NCI-H2029 treated with DMSO at 0.1 percent for 48 hours (cell line): ENCODE data around the gene SERPING1.

Experiments
- DNase-seq: peaks from one replicate; lab custom pipeline; 2025; lab: John Stamatoyannopoulos, UW

SERPING1 gene

DNA sequence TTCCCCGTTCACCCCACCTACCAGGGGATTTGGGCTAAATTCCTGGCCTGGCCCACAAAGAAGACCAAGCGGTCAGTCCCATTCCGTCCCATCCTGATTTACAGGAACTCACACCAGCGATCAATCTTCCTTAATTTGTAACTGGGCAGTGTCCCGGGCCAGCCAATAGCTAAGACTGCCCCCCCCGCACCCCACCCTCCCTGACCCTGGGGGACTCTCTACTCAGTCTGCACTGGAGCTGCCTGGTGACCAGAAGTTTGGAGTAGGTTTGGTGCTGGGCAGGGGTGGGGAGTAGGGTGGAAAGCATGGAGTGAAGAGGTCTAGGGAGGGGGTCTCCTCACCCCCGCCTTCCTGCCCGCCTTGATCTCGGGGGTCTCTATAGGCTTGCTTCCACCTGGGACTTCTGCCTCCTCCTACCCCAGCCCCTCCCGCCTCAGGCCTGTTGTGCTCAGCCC, at the start of gene SERPING1:
TSS of gene SERPING1 (plus strand) at position 225 of the 455 bp plus-strand sequence. CDS start 586 bp downstream, outside the sequence.
- DNase-seq = no peak

DNA sequence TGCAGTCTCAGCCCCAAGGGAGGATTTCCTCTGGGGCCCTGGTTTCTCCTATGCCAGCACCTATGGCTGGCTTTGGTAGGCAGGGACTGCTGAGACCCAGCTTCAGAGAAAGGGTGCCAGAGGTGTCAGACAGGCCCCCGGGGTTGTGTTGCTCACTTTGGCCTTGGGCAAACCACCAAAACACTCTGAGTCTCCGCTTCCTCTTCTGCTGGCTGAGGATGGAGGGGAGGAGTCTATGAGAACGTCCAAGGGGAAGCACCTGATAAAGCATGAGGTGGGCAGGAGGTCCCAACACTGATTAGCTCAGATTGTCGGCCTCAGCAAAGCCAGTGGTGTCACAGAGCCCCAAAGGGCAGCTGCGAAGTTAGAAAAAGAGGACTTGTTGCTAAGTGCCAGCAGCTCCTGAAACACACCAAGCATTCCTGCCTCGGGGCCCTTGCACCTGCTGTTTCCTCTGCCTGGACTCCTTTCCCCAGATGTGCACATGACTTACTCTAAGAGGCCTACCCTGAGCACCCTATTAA, 49.6 kb upstream of the SERPING1 start:
- DNase-seq = no peak

DNA sequence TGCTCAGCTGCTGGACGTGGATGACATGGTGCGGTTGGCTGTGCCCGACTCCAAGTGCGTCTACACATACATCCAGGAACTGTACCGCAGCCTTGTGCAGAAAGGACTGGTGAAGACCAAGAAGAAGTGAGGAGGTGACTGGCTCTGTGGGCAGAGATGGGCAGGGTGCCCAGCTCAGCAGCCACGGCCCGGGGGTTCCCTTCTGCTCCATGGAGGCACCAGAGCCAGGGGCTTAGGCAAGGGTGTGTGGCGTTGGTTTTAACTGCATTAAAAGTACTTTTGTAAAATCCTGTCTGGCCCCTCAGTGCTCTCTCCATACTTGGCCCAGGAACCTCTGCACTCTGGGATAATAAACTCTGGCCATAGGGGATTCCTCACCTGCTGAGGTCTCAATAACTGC, 47.5 kb upstream of the SERPING1 start:
- DNase-seq = no peak

DNA sequence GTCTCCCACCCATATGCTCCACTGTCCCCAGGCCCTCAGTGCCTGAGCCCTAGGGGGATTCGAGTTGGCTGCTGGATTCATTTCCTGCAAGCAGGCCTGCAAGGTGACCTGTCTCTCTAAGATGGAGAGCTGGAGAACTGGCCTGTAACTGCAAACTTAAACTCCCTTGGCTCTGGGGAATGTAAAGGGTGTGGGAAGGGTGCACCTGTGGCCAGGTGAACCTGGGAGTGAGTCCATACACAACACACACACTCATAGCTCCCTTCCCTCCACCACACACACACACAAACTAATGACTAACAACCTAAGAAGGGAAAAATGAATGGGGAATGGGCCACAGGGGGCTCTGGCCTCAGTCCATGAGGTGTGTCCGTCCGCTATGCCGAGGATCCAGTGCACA, 45.5 kb upstream of the SERPING1 start:
- no peak for DNase-seq

DNA sequence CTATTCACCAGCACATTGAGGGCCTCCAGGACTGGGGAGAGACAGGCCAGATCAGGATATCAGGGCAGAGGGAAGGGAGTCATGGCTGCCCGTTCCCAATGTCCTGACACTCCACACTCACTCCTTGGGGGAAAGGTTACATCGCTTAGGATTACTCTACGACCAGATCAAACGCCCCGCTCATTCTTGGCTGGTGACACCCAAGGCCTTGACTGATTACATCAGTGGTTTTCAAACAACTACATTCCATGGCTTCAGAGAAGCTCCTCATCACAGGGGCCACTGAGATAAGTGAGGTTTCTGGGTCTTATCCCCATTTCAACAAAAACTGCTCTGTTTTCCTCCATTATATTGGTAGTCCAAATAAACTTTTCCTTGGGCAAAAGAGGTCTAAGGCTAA, 45.0 kb upstream of the SERPING1 start:
- DNase-seq = no peak

DNA sequence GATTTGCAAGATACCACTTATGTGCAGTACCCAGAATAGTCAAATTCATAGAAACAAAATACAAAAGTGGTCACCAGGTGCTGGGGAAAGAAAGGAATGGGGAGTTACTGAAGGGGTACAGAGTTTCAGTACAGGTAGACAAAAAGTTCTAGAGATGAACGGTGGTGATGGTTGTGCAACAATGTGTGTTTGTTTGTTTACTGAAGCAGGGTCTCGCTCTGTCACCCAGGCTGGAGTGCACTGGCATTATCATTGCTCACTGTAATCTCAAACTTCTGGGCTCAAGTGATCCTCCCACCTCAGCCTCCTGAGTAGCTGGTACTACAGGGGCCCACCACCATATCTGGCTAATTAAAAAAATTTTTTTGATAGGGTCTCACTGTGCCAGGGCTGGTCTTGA, 42.1 kb upstream of the SERPING1 start:
- DNase-seq = no peak

DNA sequence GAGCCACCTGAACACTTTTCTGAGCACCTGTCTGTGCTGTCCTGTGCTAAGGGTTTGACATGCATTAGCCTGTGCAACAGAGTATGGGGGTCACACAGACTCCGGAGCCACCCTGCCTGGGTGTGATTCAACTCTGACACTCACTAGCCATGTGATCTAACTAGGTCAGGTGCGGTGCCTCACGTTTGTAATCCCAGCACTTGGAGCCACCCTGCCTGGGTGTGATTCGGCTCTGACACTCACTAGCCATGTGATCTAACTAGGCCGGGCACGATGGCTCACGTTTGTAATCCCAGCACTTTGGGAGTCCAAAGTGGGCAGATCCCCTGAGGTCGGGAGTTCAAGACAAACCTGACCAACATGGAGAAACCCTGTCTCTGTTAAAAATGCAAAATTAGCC, 41.4 kb upstream of the SERPING1 start:
- no peak for DNase-seq

DNA sequence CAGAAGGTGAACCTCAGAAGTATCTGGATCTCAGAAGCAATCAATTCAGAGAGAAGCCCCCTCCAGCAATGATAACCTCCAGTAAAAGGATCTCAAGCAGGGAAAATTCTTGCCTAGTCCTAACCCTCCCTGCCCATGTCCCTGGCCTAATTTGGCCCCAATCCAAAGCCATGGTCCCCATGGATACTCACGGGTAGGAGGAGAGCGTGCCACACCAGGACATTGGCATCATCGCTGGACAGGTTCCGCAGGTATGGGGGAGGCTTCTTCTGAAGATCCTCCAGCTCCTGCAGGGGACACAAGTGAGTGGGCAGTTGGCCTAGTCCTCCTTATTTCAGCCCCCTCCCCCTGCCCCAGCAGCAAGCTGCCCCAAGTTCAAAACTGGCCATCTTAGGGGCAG, 37.3 kb upstream of the SERPING1 start:
- DNase-seq = no peak

DNA sequence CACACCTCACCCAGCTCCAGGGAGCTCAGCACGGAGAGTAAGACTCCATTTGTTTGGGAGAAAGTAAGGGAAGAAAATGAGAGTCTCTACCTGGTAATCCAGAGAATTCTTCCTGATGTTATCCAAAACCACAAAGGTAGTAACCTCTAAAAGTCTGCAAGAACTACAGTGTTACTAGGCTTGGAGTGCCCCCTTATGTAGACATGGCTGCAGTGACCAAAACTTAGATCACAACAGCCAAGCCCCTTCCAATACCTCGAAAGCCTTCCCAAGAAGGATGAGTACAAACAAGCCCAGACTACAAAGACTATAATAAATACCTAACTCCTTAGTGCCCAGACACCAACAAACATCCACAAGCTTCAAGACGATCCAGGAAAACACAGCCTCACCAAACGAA, 34.9 kb upstream of the SERPING1 start:
- no peak for DNase-seq

DNA sequence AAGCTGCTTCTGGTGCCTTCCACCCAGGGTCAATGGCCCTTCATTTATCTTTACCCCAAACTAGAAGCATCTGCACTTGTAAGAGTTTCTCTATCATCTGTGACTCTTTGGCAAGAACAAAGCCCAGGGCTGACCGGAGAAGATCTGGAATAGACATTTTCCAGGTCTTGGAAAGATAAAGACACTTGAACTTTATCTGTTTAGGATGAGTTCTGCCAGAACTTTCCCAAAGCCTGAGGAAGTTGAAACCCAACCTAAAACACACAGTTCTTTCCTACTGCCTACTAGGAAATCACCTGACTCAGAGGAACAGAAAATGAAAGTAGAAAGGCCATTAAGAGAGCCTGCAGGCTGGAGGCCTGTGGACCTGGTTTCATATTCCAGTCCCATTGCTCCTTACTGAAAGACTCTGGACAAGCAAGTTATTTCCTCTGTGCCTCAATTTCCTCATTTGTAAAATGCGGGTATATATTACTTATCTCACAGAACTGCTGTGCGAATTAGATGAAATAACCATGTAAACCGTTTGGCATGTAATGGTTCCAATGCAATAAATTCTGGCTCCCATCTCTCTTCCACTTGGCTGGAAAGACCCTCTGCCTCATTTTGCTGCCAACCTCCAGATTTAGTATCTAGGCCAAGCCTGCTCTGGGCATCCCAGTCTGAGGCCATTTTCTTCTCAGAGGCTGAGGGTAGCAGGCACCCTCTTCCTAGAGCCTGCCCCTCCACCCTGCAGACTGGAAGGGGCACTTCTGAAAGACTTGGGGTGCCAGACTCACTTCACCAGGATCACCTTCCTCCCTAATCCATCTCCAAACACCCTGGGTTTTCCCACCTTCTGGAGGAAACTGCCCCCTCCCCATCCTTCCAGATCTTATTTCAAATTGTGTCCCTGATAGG, 31.2 kb upstream of the SERPING1 start:
- DNase-seq = peak; percentile 69

DNA sequence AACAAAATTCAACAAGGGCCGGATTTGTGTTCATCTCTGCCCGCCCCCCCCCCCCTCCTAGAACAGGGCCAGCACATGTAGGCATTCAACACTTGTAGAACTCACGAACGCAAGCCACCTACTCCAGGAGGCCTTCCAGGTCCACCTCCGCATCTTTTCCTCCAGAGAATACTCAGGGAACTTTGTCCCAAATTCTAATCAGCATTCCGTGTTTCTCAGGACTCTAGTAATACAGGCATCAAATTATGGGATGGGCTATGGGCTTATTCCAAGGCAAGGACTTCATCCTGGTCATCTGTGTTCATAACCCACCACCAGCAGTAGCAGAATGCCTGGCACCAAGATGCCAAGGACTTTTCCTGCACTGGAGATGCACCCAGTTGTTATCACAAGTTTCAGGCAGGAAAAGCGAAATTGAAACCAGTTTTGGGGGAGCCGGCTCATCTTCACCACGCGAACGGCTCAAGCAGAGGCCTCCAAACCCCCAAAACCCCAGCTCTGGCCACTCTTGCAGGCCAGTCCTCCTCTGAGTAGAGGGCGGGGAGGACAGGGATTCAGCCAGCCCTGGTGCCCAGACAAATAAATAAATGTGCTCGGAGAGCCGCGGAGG, 30.5 kb upstream of the SERPING1 start:
- no peak for DNase-seq

DNA sequence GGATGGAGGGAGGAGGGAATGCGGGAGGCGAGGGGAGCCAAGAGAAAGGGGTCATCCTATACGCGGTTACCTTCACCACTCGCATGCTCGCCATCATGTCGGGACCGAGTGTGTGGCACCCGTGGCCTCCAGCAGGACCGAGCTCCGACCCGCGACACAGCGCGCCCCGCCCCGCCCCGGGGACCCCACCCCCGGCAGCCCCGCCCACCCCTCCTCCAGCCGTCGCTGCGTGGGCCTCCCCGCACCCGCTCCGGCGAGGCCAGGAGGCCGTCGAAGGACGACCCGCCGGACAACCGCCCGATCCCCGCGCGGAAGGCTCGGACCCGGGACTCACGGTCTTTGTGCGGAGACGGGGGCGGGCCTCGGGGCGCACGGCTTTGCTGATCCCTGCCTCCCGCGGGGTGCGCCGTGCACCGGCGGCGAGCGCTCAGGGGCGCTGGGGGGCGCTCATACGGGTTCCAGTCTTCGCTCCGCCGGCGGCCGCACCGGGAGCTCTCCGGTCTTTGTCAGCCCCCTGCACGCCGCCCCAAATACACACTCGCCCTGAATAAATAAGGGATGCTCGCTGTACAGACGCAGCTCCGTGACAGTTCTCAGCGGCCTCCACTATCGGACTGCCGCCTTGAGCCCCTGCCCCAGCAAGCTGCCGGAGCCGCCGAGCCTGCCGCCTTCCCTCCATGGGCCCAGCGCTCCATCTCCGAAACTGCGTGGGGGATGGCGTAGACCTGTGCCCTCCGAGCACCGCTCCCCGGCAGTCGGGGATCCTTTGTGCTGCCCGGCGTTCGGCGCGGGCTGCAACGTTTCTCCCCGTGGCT, 29.8 kb upstream of the SERPING1 start, which contains the start of gene UBE2L6:
TSS of gene UBE2L6 (minus strand) at position 158 of the 815 bp plus-strand sequence. CDS start at position 97, 61 bp downstream.
- no peak for DNase-seq

DNA sequence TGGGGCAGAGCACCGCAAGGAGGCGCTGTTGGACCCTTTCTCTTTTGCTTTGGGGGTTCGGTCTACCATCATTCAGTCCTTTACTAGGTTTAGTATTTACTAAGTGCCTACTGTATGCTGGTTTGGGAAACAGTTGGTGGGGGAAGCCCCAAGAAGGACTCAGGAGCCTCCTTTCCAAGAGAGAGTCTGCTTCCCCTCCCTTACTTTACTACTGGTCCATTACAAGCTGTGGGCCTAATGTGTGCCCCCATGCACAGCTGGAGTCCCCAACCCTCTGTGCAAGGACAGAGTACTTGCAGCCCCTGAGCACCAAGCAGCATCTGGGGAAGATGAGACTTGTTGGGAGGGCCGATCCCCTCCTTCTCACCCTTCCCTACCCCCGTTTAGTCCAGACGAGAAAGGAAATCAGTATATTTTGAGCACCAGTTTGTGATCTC, 29.1 kb upstream of the SERPING1 start:
- peak; percentile 65 for DNase-seq

DNA sequence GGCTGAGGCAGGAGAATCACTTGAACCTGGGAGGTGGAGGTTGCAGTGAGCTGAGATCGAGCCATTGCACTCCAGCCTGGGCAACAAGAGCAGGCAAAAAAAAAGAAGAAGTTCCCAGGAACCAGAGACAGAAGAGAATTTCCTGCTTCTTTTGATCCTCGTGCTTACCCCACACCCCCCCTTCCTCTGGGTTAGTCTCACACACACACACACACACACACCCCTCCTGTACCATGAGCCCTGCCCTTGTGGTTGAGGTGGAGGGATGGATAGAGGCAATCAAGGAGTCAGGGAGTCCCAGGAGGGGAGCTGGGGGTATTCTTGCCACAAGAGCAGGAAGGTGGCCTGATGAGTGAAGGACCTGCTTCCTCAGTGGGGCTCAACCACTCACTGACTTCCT, 25.9 kb upstream of the SERPING1 start:
- DNase-seq = no peak

DNA sequence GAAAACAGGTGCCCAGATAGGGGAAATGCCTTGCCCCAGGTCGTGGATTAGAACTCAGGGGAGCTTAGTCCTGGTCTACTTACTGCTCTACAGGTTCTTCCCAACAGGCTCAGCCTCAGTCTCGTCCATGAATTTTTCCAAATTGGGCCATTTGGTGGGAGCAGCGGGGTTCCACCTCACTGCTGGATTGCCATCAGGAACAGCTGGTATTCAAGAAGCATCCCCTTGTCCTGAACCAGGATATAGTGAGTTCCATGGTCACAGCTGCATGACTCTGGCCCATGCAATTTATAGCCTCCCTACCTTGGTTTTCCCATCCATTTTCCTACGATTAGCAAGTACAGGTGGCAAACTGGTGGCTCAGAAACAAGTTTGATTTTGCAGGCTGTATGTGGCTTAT, 23.4 kb upstream of the SERPING1 start:
- no peak for DNase-seq

DNA sequence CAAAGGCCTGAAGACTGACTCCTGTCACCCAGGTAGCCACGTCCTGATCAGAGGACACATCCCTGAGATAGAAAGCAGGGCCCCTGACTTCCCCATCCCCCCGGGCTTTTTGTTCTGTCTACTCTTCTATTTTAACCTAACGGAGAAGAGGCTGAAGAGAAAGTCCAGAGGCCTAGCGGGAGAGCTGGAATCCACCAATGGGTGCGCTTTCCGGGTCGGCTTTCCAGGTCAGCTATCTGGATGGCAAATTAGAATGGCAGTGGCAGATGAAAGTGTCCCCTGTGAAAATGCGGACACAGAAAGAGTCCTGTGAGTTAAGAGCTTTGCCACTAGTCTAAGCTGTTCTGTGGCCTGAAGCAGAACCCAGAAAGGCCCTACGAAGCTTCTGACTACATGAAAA, 13.1 kb upstream of the SERPING1 start:
- no peak for DNase-seq

DNA sequence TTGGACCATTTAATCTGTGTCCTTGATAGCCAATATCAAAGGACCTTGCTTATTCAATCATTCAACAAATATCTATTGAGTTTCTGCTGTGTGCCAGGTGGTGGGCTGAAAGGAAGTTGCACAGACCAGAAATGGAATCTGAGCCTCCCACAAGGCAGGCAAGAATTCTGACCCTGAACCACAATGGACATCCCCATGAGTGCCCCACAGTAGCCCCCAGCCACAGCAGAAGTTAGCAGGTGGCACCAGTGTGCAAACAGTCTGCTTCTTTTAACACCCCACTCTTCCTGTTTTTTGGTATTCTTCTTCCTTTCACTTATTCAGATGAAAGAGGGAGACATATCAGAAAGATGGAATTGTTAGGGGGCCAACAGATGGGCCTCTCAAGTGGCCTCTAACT, 12.2 kb upstream of the SERPING1 start:
- no peak for DNase-seq

DNA sequence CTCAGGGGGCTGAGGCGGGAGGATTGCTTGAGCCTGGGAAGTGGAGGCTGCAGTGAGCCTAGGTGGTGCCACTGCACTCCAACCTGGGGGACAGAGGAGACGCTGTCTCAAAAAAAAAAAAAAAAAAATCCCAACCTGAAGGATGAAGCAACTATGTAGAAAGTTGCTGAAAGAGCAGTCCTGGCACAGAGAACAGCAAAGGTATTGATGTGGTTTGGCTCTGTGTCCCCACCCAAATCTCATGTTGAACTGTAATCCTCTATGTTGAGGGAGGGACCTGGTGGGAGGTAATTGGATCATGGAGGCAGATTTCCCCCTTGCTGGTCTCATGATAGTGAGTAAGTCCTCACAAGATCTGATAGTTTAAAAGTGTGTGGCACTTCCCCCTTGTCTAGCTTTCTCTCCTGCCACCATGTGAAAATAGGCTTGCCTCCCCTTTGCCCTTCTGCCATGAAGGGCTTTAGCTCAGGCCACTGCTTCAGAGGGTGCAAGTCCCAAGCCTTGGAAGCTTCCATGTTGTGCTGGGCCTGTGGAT, 10.7 kb upstream of the SERPING1 start:
- no peak for DNase-seq

DNA sequence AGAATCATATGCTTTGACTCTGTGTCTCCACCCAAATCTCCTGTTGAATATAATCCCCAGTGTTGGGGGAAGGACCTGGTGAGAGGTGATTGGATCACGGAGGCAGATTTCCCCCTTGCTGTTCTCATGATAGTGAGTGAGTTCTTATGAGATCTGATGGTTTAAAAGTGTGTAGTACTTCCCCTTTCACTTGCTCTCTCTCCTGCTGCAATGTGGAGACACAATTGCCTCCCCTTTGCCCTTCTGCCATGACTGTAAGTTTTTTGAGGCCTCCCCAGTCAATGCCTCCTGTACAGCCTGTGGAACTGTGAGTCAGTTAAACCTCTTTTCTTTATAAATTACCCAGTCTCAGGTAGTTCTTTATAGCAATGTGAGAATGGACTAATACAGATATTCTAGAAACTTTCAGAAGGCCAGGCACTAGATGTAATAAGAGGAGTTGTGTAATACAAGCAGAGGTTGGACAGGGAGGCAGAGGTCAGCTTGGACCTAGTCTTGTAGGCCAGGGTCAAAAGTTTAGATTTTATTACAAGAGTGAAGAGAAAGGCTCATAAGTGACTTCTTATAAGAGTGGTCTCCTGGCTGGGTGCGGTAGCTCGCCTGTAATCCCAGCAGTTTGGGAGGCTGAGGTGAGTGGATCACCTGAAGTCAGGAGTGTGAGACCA, 9.3 kb upstream of the SERPING1 start:
- no peak for DNase-seq

DNA sequence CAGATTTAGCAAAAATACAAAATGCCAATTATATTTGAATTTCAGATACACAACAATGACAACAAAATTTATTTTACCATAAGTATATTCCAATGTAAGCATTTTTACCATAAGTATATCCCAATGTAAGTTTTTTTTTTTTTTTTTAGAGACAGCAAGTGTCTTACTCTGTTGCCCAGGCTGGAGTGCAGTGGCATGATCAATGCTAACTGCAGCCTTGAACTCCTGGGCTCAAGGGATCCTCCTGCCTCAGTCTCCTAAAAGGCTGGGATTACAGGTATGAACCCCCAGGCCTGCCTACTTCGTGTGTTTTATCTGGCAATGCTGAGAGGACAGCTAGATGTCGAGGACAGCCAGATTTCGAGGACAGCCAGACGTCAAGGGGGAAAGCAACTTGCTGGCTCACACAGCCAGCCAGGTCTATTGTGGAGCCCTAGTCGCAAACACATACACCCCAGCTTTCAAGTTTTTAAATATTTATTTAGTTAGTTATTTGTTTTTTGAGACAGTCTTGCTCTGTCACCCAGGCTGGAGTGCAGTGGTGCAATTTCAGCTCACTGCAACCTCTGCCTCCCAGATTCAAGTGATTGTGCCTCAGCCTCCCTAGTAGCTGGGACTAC, 1.1 kb upstream of the SERPING1 start:
- DNase-seq = no peak
